GM23338 (cell line): Measurements from ENCODE around the gene SPOCK2. TPM values are rescaled to one million over a fixed set of nuclear protein-coding genes. Genes with fewer than 3 reads are reported as not detected.

ENCODE experiments used
- ATAC-seq: fragments of 200-7000 bp; cut with Tn5 transposase; 3 replicates; pipeline ENCODE4 v1.9.1; 2020
- DNase-seq: peaks from one replicate; pipeline ENCODE4 v3.0.0-alpha.2; 2015; ENCODE audit warnings: low spot score
- H2AFZ ChIP-seq: fragments of 200-600 bp; sonication (generic); 2 replicates; pipeline ENCODE4 v1.8.0; 2016; ENCODE audit warnings: antibody characterized with exemption, mild to moderate bottlenecking, moderate library complexity
- H3F3A ChIP-seq: fragments of 200-600 bp; sonication (generic); replicated peaks from 2 replicates; pipeline ENCODE4 v1.8.0; 2017; ENCODE audit warnings: antibody characterized with exemption, mixed run types, low read depth
- H3K27ac ChIP-seq: fragments of 200-600 bp; sonication (generic); 2 replicates; pipeline ENCODE4 v1.6.1; 2016; ENCODE audit warnings: low read depth
- H3K27me3 ChIP-seq: fragments of 200-600 bp; sonication (generic); 2 replicates; pipeline ENCODE4 v1.8.0; 2016; ENCODE audit warnings: mild to moderate bottlenecking, mixed run types, moderate library complexity; ENCODE audit not compliant: insufficient read depth
- H3K36me3 ChIP-seq: fragments of 200-600 bp; sonication (generic); 2 replicates; pipeline ENCODE4 v1.8.0; 2016; ENCODE audit warnings: mild to moderate bottlenecking; ENCODE audit not compliant: insufficient read depth
- H3K4me1 ChIP-seq: fragments of 200-600 bp; sonication (generic); 2 replicates; pipeline ENCODE4 v1.8.0; 2016; ENCODE audit warnings: mild to moderate bottlenecking, moderate library complexity; ENCODE audit not compliant: insufficient read depth
- H3K4me2 ChIP-seq: fragments of 200-600 bp; sonication (generic); 2 replicates; pipeline ENCODE4 v1.7.1; 2017; ENCODE audit warnings: mixed run types
- H3K4me3 ChIP-seq: fragments of 200-600 bp; sonication (generic); 2 replicates; pipeline ENCODE4 v1.6.1; 2016; ENCODE audit warnings: mixed run types
- H3K79me2 ChIP-seq: fragments of 200-600 bp; sonication (generic); replicated peaks from 2 replicates; pipeline ENCODE4 v1.8.0; 2017; ENCODE audit warnings: mild to moderate bottlenecking; ENCODE audit not compliant: insufficient read depth
- H3K9me2 ChIP-seq: fragments of 200-600 bp; sonication (generic); 2 replicates; pipeline ENCODE4 v1.8.0; 2017; ENCODE audit not compliant: insufficient read depth
- H4K20me1 ChIP-seq: fragments of 200-600 bp; sonication (generic); replicated peaks from 2 replicates; pipeline ENCODE4 v1.8.0; 2017; ENCODE audit warnings: mild to moderate bottlenecking; ENCODE audit not compliant: insufficient read depth
- H3K27ac Mint-ChIP-seq: 2 replicates; pipeline ENCODE4 v1.8.0; 2020; ENCODE audit warnings: inconsistent platforms, mild to moderate bottlenecking, moderate library complexity, mixed read lengths
- H3K27me3 Mint-ChIP-seq: 3 replicates; pipeline ENCODE4 v1.8.0; 2022; ENCODE audit warnings: low read depth, mild to moderate bottlenecking, moderate library complexity, mixed read lengths, inconsistent platforms; ENCODE audit not compliant: insufficient read depth, poor library complexity
- H3K36me3 Mint-ChIP-seq: 3 replicates; pipeline ENCODE4 v1.8.0; 2021; ENCODE audit warnings: low read depth, mild to moderate bottlenecking, inconsistent platforms, moderate library complexity, mixed read lengths
- H3K4me1 Mint-ChIP-seq: 3 replicates; pipeline ENCODE4 v1.8.0; 2020; ENCODE audit warnings: mild to moderate bottlenecking, inconsistent platforms, mixed read lengths
- H3K4me3 Mint-ChIP-seq: 3 replicates; pipeline ENCODE4 v1.8.0; 2021; ENCODE audit warnings: moderate library complexity, mild to moderate bottlenecking, inconsistent platforms, mixed read lengths
- H3K9me3 Mint-ChIP-seq: 3 replicates; pipeline ENCODE4 v1.8.0; 2020; ENCODE audit warnings: moderate library complexity, mild to moderate bottlenecking, inconsistent platforms, mixed read lengths
- CREB1 ChIP-seq: fragments of 250-450 bp; sonication (Bioruptor Pico); IDR thresholded peaks from 2 replicates; pipeline ENCODE4 v1.5.0; 2020; ENCODE audit warnings: low read depth, mild to moderate bottlenecking, moderate library complexity
- CTCF ChIP-seq, 2 experiments: fragments of 200-600 bp in 1 of 2; sonication (generic) in 1 of 2; conservative IDR thresholded peaks; 2 replicates each; pipeline versions ENCODE4 v1.5.1 to v1.6.1; 2016 to 2017; ENCODE audit warnings: antibody characterized with exemption in 2 of 2, low read depth in 2 of 2, mild to moderate bottlenecking in 2 of 2, moderate library complexity in 1 of 2
- EZH2 ChIP-seq: fragments of 200-600 bp; sonication (generic); IDR thresholded peaks from one replicate; pipeline ENCODE4 v1.8.0; 2017; ENCODE audit warnings: antibody characterized with exemption, mild to moderate bottlenecking, low read depth; ENCODE audit not compliant: unreplicated experiment
- NANOG ChIP-seq: IDR thresholded peaks from 2 replicates; pipeline ENCODE4 v1.6.1; 2016; ENCODE audit warnings: antibody characterized with exemption, borderline replicate concordance
- POLR2AphosphoS5 ChIP-seq: IDR thresholded peaks from 2 replicates; pipeline ENCODE4 v1.6.1; 2016; ENCODE audit warnings: antibody characterized with exemption, low read depth
- REST ChIP-seq: IDR thresholded peaks from one replicate; pipeline ENCODE4 v1.6.1; 2018; ENCODE audit warnings: antibody characterized with exemption; ENCODE audit not compliant: unreplicated experiment
- ZNF114 ChIP-seq: fragments of 250-450 bp; sonication (Bioruptor Pico); IDR thresholded peaks from 2 replicates; pipeline ENCODE4 v1.5.0; 2020; ENCODE audit warnings: mild to moderate bottlenecking, moderate library complexity
- ZNF331 ChIP-seq: fragments of 250-450 bp; sonication (Bioruptor Pico); IDR thresholded peaks from 2 replicates; pipeline ENCODE4 v1.5.0; 2020; ENCODE audit warnings: low read depth, mild to moderate bottlenecking, moderate library complexity
- ZNF462 ChIP-seq: fragments of 250-450 bp; sonication (Bioruptor Pico); IDR thresholded peaks from 2 replicates; pipeline ENCODE4 v1.5.0; 2020; ENCODE audit warnings: mild to moderate bottlenecking, moderate library complexity
- polyA plus RNA-seq: library from polyadenylated mRNA; unstranded; fragments of >200 nt; fragmentation: Nextera tagmentation; extraction: Ambion mirVana; gene quantifications from 2 replicates; pipeline ENCODE4 v1.2.1, GENCODE V29; 2016
- total RNA-seq: library from RNA; depleted of rRNA; stranded (reverse); fragments of >200 nt; shearing (Covaris generic); gene quantifications from 2 replicates; pipeline ENCODE4 v1.2.3, GENCODE V29; 2014

SPOCK2 gene
- total and polyA plus RNA-seq, 2 experiments from 2014 or later = 1.3 to 3.6 TPM

- TF ChIP-seq REST (no peak), NANOG (no peak)
Measured at GRCh38 chr10:72014197-72014596, 74.2 kb downstream of the SPOCK2 start (continued).

- no peaks in the 10 kb centered on the region for H3K9me2 ChIP-seq
- no peak for ATAC-seq
- H3K27ac Mint-ChIP-seq = no peak overlapping the region
- no peak for TF ChIP-seq ZNF331 (CRISPR knock-in tag)
- no peak for TF ChIP-seq EZH2
- TF ChIP-seq ZNF462 (CRISPR knock-in tag) = no peak
- no peak for TF ChIP-seq REST
- TF ChIP-seq CREB1 (CRISPR knock-in tag) = no peak
- TF ChIP-seq ZNF114 (CRISPR knock-in tag) = no peak
- no peak for TF ChIP-seq POLR2AphosphoS5
- no peak for TF ChIP-seq CTCF (conservative IDR thresholded peaks at IDR 0.05; ENCODE audit: low read depth in 2 of 2)
Measured at GRCh38 chr10:72013202-72013945, 75.0 kb downstream of the SPOCK2 start.

More at GRCh38 chr10:72013202-72013945, 75.0 kb downstream of the SPOCK2 start:
- Mint-ChIP-seq H3K9me3 (no peaks in the 10 kb centered on the region), H3K4me1 (peaks cover 11% of the 10 kb centered on the region), H3K4me3 (no peak overlapping the region), H3K36me3 (peaks cover 4% of the 10 kb centered on the region; the same call in 1 of the 3 replicates), H3K27me3 (peaks cover 6% of the 10 kb centered on the region)
- Histone ChIP-seq H2AFZ (no peak overlapping the region), H3K27me3 (no peaks in the 10 kb centered on the region), H4K20me1 (no peaks in the 10 kb centered on the region), H3F3A (no peaks in the 10 kb centered on the region), H3K79me2 (no peaks in the 10 kb centered on the region), H3K27ac (no peak overlapping the region), H3K4me2 (no peak overlapping the region), H3K4me1 (no peaks in the 10 kb centered on the region), H3K4me3 (no peak overlapping the region), H3K36me3 (no peaks in the 10 kb centered on the region)
- DNase-seq = no peak
